Activated gamma-delta T cell treated with Interleukin-2 at 50 U/mL for 16 hours (primary cell): Measurements from ENCODE around the gene GALNTL6.
"Not testable (repeated sequence)": the region's sequence is repeated elsewhere in the genome, so short reads cannot be mapped to it uniquely, and the experiment has no call there.

ENCODE experiments used
- DNase-seq: peaks from one replicate; pipeline ENCODE4 v3.0.0-alpha.2; 2020

GALNTL6 gene

GRCh38 chr4:172688534-172688933, 875.3 kb downstream of the GALNTL6 start:
- DNase-seq, result no peak

GRCh38 chr4:172691552-172691951, 878.3 kb downstream of the GALNTL6 start:
- DNase-seq, result no peak

- DNase-seq, result no peak
Measured at GRCh38 chr4:172692701-172693100, 879.5 kb downstream of the GALNTL6 start.

- DNase-seq, result no peak
Measured at GRCh38 chr4:172698256-172698655, 885.1 kb downstream of the GALNTL6 start.

GRCh38 chr4:172705565-172705964, 892.4 kb downstream of the GALNTL6 start:
- DNase-seq, result no peak

GRCh38 chr4:172706000-172706399, 892.8 kb downstream of the GALNTL6 start:
- no peak for DNase-seq

GRCh38 chr4:172707622-172708021, 894.4 kb downstream of the GALNTL6 start:
- no peak for DNase-seq

- no peak for DNase-seq
Measured at GRCh38 chr4:172708184-172708583, 895.0 kb downstream of the GALNTL6 start.

- DNase-seq, result no peak
Measured at GRCh38 chr4:172709376-172709775, 896.2 kb downstream of the GALNTL6 start.

GRCh38 chr4:172716291-172716690, 903.1 kb downstream of the GALNTL6 start:
- DNase-seq, result no peak

GRCh38 chr4:172721659-172722058, 908.5 kb downstream of the GALNTL6 start:
- no peak for DNase-seq

GRCh38 chr4:172725581-172725980, 912.4 kb downstream of the GALNTL6 start:
- no peak for DNase-seq

- no peak for DNase-seq
Measured at GRCh38 chr4:172726001-172726423, 912.8 kb downstream of the GALNTL6 start.

GRCh38 chr4:172727631-172728030, 914.4 kb downstream of the GALNTL6 start:
- DNase-seq, result no peak

- DNase-seq, result not testable (repeated sequence)
Measured at GRCh38 chr4:172733645-172734044, 920.4 kb downstream of the GALNTL6 start.

GRCh38 chr4:172734555-172734954, 921.4 kb downstream of the GALNTL6 start:
- DNase-seq, result no peak

- no peak for DNase-seq
Measured at GRCh38 chr4:172736046-172736445, 922.8 kb downstream of the GALNTL6 start.

- DNase-seq, result no peak
Measured at GRCh38 chr4:172740434-172740833, 927.2 kb downstream of the GALNTL6 start.

- no peak for DNase-seq
Measured at GRCh38 chr4:172750910-172751309, 937.7 kb downstream of the GALNTL6 start.

- DNase-seq, result no peak
Measured at GRCh38 chr4:172751550-172751949, 938.3 kb downstream of the GALNTL6 start.

- no peak for DNase-seq
Measured at GRCh38 chr4:172758586-172759340, 945.6 kb downstream of the GALNTL6 start.

GRCh38 chr4:172760512-172760911, 947.3 kb downstream of the GALNTL6 start:
- DNase-seq, result no peak

- no peak for DNase-seq
Measured at GRCh38 chr4:172762895-172763294, 949.7 kb downstream of the GALNTL6 start.

GRCh38 chr4:172770787-172771186, 957.6 kb downstream of the GALNTL6 start:
- DNase-seq, result no peak

- no peak for DNase-seq
Measured at GRCh38 chr4:172772781-172773180, 959.6 kb downstream of the GALNTL6 start.
